HPDE6-E6E7 (cell line): ENCODE measurements around the gene METTL8.
"Not testable (repeated sequence)": the region's sequence is repeated elsewhere in the genome, so short reads cannot be mapped to it uniquely, and the experiment has no call there.

Experiments used
- DNase-seq: peaks from one replicate; pipeline ENCODE4 v3.0.0; 2011; ENCODE audit warnings: missing footprints; ENCODE audit errors: extremely low spot score

The METTL8 gene

DNA sequence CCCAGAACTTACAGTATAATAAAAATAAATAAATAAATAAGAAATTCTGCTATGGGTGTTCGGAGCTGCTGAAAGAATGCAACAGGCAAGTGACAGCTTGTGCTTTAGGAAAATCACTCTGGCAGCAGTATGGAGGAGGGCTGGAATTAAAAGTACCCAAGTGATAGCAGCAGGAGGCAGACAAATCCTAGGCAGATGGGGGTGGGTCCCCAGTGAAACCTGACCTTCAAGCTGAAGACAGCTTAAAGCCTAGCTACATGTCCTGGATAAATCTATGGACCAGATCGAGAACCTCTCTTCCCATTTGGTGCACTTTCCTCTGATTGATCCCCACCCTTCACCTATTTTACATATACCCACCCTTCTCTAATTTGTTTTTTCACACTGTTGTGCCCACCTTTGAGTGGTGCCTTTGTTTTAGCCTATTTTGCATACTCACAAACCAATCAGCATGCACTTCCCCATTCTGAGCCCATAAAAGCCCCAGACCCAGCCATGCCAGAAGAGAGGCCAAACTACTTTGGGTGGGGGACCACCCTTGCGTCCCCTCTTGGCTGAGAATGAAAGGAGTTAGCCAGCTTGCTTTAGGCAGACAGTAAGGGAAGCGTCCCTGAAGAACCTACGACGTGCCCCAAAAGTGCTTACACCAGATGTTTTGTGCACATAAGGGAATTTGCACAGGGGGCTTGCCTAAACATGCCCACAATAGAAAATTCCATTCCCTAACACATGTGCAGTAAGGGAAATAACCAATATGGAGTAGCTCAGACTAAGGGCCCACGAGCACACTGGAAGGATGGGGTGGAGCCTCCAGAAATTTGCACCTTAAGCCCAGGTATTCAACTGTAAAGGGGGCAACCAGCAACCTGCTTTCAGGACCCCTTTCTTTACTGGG is 3.0 kb downstream of the METTL8 start:
- no peak for DNase-seq

DNA sequence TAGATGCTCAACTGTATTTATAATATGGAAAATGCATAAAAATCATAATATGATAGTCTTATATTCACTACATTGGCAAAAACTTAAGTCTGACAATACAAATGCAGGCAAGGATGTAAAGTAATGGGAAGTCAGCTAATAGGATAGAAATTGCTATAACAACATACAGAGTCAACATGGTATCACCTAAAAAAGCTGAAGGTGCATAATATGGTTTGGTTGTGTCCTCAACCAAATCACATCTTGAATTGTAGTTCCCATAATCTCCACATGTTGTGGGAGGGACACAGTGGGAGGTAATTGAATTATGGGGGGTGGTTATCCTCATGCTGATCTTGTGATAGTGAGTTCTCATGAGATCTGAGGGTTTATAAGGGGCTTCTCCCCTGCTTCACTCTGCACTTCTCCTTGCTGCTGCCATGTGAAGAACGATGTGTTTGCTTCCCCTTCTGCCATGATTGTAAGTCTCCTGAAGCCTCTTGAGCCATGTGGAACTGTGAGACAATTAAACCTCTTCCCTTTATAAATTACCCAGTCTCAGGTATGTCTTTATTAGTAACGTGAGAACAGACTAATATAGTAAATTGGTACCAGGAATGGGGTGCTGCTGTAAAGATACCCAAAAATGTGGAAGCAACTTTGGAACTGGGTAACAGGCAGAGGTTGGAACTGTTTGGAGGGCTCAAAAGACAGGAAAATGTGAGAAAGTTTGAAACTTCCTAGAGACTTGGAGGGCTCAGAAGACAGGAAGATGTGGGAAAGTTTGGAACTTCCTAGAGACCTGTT is 10.9 kb downstream of the METTL8 start:
- DNase-seq: not testable (repeated sequence)

DNA sequence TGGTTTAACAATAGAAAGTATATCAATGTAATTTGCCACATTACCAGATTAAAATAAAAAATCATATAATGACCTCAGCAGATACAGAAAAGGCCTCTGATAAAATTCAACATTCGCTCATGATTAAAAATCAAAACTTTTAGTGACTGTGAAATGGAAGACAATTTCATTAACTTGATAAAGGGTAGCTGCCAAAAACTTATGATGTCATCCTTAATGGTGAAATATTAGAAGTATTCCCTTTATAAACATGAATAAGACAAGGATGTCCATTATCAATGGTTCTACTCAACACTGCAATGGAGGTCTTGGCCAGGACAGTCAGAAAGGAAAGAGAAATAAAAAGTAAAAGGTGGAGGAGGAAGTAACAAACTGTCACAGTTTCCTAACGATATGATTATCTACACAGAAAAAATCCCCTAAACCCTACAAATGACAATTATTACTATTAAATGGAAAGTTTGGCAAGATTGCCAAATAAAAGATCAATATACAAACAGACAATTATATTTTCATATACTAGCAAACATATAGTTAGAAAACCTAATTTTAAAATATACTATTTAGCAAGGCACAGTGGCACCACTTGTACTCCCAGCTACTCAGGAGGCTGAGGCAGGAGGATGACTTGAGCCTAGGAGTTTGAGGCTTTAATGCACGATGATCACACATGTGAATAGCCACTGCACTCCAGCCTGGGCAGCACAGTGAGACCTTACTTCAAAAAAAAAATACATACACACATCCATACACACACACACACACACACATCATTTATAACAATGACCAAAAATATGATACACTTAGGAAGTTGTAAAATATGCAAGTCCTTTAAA is 12.8 kb downstream of the METTL8 start:
- DNase-seq: no peak

DNA sequence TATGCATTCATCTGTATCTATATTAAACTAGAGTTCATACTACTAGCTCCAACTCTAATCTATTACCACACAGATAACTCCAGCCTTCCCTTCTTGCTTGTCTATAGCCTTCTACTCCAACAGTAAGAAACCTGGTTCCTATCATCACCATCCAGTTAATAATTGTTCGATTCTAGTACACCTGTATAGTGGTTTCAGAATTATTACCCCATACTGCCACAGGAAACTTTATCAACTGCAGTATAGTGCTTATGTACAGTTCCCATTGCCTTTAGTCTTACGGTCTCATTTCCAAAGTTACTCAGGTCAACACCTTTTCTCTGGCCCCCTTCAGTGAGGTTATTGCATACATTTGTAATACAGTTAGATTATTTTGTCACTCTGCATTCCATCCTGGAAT is 14.5 kb downstream of the METTL8 start:
- no peak for DNase-seq

DNA sequence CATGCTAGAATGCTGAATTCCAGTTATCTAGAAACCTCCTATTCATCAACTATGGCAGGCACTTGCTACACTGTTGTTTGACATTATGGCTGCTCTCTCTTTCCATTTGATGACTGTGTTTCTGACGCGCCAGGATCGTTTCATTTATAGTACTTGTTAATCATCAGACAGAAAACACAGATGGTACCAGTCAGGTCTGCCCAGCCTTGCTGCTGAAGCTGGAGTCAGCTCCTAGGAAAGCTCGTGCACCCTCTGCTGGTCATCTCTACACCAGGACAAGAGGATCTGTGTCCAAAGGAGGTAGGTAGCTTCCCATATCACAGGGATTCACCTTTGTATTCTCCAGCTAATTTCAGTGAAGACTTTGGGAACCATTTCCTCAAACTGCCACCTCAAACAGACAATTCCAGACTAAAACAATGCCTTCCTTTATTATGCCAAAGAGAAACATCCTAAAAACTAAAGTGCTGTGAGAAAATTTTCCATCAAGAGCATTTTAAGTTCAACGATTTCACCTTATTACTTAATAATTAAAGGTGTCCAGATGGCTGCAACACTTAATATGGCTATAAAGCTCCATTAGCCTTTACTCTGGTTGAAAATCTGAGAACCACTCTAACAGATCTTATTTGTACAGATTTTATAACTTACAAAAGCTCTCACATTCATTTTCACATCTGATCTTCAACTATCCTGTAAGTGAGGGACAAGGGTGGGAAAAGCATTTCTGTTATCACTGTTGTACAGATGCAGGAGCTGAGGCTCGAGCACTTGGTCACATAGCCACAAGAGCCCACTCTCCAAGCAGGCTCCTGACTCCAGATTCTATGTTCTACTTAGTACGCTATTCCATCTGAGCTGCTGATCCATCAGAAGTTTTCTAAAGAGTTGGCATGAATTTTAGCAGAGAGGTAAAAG is 17.5 kb downstream of the METTL8 start:
- peak; percentile 73 for DNase-seq

DNA sequence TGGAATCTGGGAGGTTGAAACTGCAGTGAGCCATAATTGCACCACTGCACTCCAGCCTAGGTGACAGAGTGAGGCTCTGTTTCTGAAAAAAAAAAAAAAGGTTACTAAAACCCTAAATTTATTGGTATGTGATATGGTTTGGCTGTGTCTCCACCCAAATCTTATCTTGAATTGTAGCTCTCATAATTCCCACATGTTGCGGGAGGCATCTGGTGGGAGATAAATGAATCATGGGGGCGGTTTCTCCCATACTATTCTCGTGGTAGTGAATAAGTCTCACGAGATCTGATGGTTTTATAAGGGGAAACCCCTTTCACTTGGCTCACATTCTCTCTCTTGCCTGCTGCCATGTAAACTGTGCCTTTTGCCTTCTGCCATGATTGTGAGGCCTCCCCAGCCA is 19.1 kb downstream of the METTL8 start:
- DNase-seq: not testable (repeated sequence)

DNA sequence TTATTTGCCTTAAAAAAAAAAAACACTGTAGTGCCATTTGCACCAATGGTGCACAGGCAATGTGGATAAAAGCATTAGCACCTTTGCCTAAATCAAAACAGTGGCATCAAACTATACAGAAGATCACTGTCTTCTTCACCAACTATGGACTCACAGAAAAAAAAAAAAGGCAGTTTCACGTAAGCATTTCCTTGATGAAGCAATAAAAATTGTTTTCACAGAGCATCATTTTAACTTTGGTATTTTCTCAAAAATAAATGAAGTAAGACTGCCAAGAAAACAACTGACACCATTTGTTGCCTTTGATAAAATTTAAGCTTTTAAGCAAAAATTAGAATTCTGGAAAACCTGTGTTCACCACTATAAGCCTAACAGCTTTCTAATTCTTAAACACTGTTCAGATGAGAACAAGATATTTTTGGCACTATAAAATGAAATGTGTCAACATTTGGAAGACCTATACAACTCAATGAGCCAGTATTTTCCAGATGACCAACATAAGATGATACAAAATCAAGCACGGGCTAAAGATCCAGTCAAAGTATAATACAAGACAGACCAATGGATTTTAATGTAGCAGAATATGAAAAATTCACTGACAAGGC is 21.1 kb downstream of the METTL8 start:
- DNase-seq: no peak

DNA sequence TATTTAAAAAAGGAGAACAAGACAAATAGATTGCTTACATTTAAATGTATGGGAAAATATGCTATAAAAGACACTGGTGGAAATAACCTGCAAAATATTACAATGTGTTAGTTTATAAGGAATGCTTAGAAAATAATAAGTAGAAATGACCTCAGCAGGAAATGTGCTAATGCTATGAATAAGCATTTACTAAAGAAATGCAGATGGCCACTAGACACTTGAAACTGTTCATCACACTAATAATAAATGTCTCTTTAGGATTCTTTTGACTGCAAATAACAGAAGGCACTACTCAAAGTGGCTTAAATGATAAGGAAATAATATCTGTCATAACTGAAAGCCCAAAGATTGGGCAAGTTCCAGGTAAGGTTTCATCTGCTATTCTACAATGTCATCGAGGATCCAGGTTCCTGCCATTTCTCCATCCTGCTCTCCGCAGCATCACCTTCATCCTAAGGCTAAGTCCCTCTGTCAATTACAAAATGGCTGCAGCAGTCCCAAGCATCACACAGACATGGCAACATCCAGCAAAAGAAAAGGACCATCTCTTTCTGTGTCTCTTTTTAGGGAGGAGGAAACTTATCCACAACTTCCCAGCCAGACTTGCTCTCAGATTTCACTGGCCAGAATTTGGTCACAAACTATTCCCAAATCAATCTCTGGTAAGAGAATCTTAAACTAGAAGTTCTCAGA is 21.9 kb downstream of the METTL8 start:
- DNase-seq: no peak

DNA sequence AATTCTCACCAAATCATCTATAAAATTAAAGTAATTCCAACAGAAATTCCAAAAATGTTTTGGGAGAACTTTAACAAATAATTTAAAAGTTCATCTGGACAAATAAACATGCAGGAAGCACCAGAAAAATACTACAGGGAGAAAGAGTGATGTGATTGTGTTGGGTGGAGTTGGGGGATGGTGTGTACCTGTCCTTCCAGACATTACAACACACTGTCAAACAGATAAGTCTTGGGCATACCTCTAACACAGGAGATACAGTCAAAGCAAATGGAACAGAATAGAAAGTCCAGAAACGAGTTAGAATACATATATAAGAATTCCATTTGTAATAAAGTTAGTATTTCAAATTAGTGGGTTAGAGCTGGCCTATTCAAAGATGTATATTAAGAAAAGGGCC is 22.6 kb downstream of the METTL8 start:
- DNase-seq: no peak

DNA sequence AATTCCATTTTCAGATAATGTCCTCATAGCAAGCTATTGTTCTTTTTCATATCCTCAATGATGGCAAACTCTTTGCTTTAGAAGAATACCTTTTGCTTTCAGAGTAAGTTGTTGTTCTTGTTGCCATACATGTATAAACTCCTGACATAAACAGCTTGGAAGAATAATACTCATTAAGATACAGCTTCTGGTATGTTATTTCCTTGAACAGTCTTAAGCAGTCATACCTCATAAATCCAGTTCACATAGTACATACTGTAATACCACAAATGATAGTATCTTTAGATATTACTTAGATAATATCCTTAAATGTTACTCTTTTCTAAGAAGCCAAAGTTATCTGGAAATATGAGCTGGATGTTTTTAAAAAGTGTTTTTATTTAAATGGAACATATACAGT is 23.2 kb downstream of the METTL8 start:
- no peak for DNase-seq

DNA sequence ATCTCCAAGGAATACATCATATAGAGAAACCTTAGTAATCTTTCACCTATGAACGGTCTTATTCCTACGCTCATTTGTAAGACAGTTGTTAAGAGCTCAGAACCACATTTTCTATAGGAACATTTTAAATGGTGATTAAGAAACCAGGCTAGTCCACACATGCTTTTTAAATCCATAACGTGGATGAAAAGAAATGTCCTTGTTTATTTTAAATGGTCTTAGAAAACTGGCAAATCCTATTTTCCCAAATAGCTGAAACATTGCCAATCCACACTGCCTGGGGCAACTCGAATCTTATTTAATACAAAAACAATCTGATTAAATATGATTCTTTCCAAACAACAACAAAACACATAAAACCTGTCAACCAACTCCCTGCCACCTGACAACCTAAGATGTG is 23.7 kb downstream of the METTL8 start:
- no peak for DNase-seq

DNA sequence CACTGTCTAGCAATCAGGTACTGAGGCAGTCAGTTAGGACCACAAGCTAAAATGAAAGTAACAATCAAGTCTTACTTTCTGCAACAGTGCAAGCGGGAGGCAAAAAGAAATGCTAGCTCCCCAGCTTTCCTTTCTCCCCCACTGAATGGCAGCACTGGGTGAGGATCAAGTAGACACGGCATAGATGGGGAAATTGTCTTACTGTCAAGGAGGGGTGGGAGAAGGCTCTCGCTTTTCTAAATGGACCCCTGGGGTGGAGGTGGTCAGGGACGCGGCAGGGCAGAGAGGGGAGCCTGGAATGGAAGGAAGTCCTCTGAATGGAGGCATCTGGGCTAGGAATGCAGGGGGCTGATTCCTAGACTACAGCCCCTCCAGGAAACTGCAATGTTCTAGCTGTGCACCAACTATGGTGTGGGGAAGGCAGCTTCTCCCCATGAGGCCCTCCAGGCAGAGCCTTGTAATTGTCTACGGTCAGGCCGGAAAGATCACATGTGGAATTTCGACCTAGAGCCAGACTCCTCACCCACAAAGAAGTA is 24.3 kb downstream of the METTL8 start:
- no peak for DNase-seq

DNA sequence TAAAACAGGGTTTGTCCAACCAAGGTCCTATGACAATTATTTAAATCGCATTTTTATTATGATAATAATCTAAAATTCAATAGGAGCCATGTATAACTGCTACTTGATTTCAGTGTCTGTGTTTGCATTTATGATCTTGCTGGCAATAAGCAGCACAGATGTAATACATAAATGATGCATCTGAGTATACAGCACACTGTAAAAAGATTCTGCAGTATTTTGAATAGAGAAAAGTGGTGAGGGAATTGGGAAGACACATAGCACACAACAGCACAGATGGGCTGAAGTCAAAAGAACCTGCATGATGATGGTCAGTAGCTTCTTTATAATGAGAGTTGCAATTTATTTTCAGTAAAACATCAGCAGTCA is 26.1 kb downstream of the METTL8 start:
- no peak for DNase-seq

DNA sequence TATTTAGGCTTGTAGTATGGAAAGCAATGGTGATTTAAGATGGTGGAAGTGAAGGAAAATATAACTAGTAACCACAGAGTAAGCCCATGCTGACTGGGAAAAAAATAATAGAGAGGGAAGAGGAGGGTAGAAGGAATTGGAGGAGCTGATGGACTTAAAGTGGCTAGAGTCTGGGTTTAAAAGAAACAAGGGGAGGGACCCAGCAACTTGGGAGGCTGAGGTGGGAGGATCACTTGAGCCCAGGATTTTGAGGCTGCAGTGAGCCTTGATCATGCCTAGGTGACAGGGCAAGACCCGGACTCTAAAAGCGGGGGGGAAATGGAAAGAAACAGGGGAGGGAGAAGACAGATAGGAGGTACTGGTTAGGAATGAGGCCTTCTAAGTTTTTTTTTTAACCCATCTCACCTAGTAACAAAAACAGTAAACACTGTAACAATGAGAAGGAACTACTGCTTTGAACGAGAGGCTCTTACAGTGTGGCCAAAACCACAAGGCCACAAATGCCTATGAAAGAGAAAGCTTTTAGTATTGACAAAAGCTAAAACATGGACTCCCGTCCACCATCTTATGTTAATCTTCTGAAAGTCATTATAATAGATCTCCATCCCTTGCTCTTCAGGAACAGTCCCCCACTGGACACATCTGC is 26.6 kb downstream of the METTL8 start:
- no peak for DNase-seq

DNA sequence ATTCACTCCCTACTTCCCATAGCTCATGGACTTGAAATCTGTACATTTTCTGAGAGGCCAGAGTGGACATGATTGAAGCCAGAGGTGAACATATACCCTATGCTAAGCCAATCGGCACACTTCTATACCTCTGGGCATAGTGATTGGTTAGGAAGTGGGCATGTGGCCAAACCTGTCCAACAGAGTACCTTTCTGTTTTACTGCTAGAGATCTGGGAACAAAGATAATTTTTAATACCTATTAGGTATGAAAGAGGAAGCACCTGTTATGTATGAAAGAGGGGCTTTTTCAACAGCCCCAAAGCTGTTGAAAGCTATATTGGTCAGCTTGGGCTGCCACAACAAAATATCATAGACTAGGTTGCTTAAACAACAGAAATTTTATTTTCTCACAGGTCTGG is 27.7 kb downstream of the METTL8 start:
- no peak for DNase-seq

DNA sequence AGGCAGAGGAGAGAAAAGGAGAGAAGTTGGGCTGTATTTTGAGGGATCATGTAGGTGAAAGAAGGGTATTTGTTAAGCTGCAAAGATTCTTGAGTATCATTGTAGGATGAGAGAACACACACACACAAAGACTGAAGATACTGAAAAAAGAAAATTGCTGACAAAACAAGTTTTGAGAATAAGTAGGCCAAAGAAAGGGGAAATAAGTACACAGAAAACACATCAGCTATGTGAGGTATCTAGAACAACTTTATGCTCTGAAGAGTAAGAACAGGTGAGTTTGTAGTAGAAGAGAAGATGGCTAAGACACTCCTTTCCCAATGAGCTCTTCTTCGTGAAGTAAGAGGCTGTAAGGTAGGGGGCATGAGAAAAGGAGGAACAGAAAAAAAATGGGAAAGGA is 28.2 kb downstream of the METTL8 start:
- DNase-seq: no peak

DNA sequence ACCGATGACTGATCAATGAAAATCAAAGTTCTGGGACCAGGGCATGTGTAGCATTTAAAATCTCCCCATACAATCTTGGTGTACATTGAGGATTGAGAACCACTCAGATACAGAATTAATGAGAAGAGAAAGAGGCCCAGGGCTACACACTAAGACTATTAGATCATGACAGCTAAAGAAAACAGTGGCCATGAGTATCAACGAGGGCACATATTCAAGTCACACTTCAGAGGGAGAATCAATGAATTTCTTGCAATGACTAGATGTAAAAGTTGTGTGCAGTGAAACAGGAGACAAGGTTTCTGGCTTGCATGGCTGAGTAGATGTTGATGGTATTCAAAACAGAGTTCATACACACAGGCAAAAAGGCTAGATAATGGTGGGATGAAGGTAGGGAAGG is 29.1 kb downstream of the METTL8 start:
- DNase-seq: no peak

DNA sequence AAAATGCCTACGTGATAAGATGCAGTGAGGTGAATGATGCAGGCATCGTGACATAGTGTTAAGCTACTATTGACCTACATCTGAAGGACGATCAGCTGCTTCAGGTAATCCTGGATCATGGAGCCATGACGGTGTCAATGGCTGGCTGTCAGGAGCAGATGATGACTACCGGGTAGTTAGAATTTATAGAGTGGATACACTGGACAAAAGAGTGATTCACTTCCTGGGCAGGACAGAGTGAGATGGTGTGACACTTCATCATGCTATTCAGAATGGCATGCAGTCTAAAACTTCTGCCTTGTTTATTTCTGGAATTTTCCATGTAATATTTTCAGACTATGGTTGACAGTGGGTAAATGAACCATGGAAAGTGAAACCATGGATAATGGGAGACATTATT is 29.5 kb downstream of the METTL8 start:
- peak; percentile 62 for DNase-seq

DNA sequence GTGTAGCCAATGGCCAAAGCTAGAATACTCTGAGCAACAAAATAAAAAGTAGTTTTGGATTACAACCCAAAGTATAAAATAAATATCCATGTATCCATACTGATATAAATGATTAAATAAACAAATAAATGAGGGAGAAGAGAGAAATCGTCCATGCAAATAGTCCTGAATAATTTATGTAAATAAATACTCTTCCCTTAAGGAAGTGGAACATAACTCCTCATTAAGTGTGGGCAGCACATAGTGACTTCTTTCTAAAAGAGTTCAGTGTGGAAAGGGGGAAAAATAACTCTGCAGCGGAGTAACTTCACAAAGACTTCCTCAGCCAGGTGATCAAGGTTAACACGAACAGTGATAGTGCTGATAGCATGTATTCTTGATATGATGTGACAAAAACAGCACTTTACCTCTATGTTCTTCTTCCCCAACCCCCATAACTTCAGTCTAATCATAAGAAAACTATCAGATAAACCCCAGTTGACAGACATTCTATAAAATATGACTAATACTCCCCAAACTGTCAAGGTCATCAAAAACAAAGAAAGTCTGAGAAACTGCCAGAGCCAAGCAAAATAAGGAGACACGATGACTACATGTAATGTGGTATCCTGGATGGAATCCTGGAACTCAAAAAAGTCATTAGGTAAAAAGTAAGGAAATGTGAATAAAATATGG is 30.7 kb downstream of the METTL8 start:
- DNase-seq: no peak
